HTERT RPE-1 (cell line): ENCODE results near the gene CEACAM18.
"Not testable (repeated sequence)": the region's sequence is repeated elsewhere in the genome, so short reads cannot be mapped to it uniquely, and the experiment has no call there.

Experiments
- in situ Hi-C: fragments of 300-500 bp; cut with MboI; formaldehyde crosslinking; loops from 4 replicates; pipeline ENCODE4 v1.14.3; 2020; ENCODE audit warnings: low sequenced_read_pairs

Gene CEACAM18

GRCh38 chr19:51460164-51460992 is 18.0 kb upstream of the CEACAM18 start:
- in situ Hi-C loops = no loop called here

DNA sequence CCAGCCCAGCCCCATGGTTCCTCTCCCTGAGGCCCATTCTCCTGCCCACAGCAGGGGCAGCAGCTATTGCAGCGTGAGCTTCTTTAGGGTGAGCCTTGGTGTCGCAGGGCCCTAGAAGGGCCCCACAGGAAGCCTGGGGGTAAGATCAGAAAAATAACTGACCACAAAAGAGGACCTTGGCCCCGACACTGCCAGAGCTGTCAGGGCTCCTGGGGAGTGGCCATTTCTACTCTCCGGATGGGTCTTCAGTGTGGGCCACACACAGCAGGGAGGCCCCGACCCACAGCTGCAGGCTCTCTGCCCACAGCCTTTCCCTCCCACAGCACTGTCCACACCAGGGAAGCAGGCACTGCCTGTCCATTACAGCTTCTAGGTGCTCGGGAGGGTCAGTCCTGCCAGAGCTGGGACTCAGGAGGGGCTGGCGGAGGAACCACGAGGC is 16.6 kb upstream of the CEACAM18 start:
- in situ Hi-C loops = no loop called here

- in situ Hi-C loops = no loop called here
Measured at GRCh38 chr19:51462276-51462675, 16.1 kb upstream of the CEACAM18 start.

- in situ Hi-C loops = no loop called here
Measured at GRCh38 chr19:51462681-51463080, 15.7 kb upstream of the CEACAM18 start.

DNA sequence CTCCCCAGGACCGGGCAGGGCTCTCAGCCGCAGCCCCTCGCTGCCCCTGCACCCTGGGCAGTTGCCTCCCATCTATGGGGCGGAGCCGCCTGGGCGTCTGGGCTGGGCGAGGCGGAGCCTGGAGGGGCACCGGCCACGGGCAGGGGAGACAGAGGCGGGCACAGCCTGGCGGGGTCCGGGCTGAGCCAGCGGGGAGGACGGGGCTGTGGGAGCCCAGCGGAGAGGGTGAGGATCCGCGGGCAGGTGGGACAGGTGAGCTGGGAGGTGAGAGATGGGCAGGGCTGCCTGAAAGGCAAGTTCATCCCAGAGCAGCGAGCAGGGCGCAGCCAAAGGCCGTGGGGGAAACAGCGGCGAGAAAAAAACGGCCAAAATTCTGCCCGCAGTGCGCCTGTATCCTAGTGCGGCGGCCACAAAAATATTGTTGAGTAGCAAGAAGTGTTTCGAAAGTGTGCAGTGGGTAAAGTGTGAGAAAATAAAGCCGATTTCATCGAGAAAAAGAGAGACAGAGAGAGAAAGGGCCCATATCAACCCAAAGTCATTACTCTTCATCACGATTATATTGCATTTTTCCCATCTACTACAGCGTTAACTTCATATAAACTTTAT is 14.3 kb upstream of the CEACAM18 start:
- in situ Hi-C loops = not testable (repeated sequence)

GRCh38 chr19:51466723-51467122 is 11.6 kb upstream of the CEACAM18 start:
- in situ Hi-C loops = no loop called here

GRCh38 chr19:51467864-51468544 is 10.3 kb upstream of the CEACAM18 start:
- in situ Hi-C loops = no loop called here

- in situ Hi-C loops = no loop called here
Measured at GRCh38 chr19:51468545-51468920, 9.8 kb upstream of the CEACAM18 start.

GRCh38 chr19:51469162-51469561 is 9.2 kb upstream of the CEACAM18 start:
- in situ Hi-C loops = no loop called here

- in situ Hi-C loops = no loop called here
Measured at GRCh38 chr19:51469629-51470028, 8.7 kb upstream of the CEACAM18 start.

- in situ Hi-C loops = no loop called here
Measured at GRCh38 chr19:51470966-51471365, 7.4 kb upstream of the CEACAM18 start.

DNA sequence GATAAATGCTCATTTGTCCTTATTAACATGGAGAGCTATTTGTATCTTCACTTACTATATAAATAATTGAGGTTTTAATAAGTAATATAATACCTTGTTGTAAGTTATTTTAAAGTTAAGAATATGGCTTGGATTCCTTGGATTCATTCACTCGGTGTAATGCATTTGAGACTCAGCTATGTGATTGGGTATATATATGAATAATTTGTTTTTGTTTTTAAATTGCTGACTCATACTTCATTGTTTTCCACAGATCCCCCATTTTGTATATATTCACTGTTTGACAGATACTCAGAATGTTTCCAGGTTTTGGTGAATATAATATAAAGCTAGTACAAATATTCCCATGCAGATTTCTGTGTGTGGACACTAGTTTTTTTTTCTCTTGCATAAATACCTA is 6.8 kb upstream of the CEACAM18 start:
- in situ Hi-C loops = no loop called here

DNA sequence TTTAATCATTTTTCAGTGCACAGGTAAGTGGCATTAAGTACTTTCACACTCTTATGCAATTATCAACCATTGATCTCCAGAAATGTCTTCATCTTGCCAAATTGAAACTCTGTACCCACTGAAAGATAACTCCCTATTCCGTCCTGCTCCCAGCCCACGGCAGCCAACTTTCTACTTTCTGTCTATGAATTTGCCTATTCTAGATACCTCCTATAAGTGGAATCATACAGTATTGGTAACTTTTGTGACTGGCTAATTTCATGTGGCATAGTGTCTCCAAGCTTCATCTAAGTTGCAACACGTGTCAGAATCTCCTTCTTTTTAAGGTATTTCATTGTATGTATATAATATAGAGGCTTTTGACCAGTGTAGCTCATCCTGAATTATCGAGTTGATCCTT is 5.7 kb upstream of the CEACAM18 start:
- in situ Hi-C loops = no loop called here

DNA sequence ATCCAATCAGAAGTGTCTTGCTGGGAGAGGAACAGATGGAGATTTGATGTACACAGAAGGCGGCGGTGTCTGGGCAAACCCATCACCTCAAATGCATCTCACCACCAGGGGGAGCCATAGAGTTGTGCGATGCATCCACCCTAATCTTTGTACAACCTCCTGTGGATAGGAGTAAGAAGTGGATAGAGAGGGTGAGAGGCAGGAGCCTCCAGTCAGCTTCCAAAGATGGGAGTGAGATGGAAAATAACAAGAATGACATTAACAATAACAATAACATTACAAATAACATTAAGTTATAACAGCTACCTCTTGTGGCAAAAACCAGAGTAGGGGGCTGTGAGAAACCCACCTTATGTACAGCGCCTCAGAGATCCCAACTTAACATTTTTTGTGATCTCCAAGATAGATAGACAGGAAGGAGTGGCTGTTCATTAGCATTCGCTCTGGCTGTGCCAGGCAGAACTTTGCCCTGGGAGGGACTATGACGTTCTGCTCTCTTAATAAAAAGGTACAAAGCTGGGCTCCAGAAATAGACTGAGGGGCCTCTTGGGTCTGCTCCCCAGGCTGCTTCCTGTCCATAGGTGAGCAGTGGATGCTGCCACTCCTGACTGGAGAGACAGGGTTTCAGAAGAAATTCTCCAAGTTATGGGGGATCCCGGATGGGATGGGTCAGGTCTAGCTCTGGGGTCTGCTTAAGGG is 5.2 kb upstream of the CEACAM18 start:
- in situ Hi-C loops = no loop called here

GRCh38 chr19:51476164-51476563 is 2.2 kb upstream of the CEACAM18 start:
- in situ Hi-C loops = no loop called here

GRCh38 chr19:51477344-51477743 is 995 bp upstream of the CEACAM18 start:
- in situ Hi-C loops = no loop called here

GRCh38 chr19:51479531-51480331 is 1.4 kb downstream of the CEACAM18 start:
- in situ Hi-C loops = no loop called here

DNA sequence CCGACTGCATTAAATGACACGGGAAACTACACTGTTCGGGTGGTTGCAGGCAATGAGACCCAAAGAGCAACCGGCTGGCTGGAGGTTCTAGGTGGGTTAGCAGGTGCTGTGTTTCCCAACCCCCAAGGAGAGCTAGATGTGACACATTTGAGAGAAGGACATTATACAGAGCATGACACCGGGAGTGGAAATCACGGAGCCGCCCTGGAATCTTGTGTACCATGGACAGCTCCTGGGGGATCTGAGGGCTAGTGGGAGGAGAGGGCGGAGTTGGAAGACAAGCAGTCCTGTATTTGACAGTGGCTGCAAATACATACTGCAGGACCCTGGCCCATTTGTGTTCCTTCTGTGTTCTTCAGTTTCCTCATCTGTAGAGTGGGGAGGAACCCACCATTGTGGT is 2.3 kb downstream of the CEACAM18 start:
- in situ Hi-C loops = no loop called here

DNA sequence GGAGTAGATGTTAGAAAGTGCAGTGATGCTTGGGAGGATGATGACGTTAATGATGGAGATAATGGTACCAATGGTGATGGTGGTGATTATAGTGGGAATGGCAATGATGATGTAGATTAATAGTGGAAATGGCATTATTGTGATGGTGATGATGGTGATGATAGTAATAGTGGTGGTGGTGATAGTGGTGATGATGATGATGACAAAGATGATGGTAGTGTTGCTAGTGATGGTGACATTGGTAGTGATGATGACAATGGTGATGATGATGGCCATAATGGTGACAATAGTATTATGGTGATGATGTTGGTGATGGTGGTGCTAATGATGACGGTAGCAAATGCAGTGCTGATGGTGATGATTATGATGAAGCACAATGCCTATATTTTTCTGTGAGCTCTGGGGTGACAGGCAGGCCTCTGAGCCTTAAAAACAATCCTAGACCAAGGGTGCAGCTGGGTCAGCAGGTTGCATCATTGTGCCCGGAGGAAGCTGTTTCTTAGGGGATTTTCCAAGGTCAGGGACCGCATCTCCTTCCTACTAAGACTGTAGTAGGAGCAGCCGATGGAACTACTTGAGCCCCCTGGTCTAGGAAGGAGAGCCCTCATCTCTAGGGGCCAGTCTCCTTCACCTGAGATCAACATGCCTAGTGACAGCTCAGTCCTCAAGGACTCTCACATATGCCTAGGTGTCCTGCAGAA is 7.8 kb downstream of the CEACAM18 start:
- in situ Hi-C loops = no loop called here

DNA sequence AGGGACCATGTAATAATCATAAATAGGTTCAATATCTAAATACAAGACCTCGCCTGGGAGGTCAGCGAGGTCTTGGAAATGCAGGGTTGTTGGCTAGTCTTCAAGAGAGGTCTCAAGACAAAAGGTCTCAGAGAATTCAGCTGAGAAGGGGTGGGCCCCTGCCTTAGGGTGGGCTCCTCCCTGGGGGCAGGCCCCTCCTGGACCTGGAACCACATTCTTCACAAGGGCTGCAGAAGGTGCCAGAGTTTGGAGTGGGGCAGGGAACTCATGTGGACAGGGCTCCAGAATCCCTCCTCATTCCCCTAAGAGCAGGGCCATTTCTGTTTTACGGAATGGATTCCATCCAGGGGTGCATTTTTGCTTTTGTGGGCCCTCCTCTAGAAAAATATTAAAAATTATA is 10.2 kb downstream of the CEACAM18 start:
- in situ Hi-C loops = no loop called here
